ENCODE results near the gene JTB. TPM values are rescaled to one million over a fixed set of nuclear protein-coding genes. Genes with fewer than 3 reads are reported as not detected.

Gene JTB
- total and polyA plus RNA-seq, 9 of the 15 experiments (the other 6 are each of a cell fraction or from before 2014, with no cell fraction given): 24.7 to 308 (median 151) TPM

- TF ChIP-seq BCLAF1 (IDR thresholded peaks at IDR 0.05; ENCODE audit: borderline replicate concordance in 1 of 2, control insufficient read depth in 1 of 2, low read depth in 2 of 2, low read length in 1 of 2) (no peak), ZNF589 (CRISPR knock-in tag; IDR thresholded peaks at IDR 0.05; ENCODE audit: low read depth) (peak; percentile 51; the same call in 1 of the 2 replicates), U2AF1 (optimal IDR thresholded peaks at IDR 0.05; ENCODE audit: low read depth, low read length) (no peak), ESRRA (IDR thresholded peaks at IDR 0.05; ENCODE audit: borderline replicate concordance, low read depth) (no peak), MECOM (CRISPR knock-in tag; IDR thresholded peaks at IDR 0.05) (no peak), MTA2 (IDR thresholded peaks at IDR 0.05; ENCODE audit: low read depth) (no peak), ZNF707 (CRISPR knock-in tag; conservative IDR thresholded peaks at IDR 0.05) (no peak), ZZZ3 (IDR thresholded peaks at IDR 0.05) (no peak), FOSL1 (tag; conservative IDR thresholded peaks at IDR 0.05) (no peak), PTRF (tag; IDR thresholded peaks at IDR 0.05) (no peak), SPI1 (IDR thresholded peaks at IDR 0.05; ENCODE audit: borderline replicate concordance, low read depth, low read length) (no peak), TAF7 (tag; IDR thresholded peaks at IDR 0.05) (no peak), YY1 (IDR thresholded peaks at IDR 0.05; ENCODE audit: borderline replicate concordance in 1 of 3, control insufficient read depth in 1 of 3, extremely low read depth in 1 of 3, insufficient read depth in 3 of 3, insufficient read length in 1 of 3, insufficient replicate concordance in 2 of 3, low read depth in 1 of 3, low read length in 2 of 3) (peak in 1 of 3 experiments; percentile 32), JUN (IDR thresholded peaks at IDR 0.05; ENCODE audit: borderline replicate concordance, low read depth, low read length) (peak; percentile 54; the same call in 1 of the 2 replicates), JUN (CRISPR knock-in tag; IDR thresholded peaks at IDR 0.05; ENCODE audit: borderline replicate concordance) (no peak; the same call in 1 of the 2 replicates), ZNF830 (CRISPR knock-in tag; IDR thresholded peaks at IDR 0.05) (no peak), CCNT2 (IDR thresholded peaks at IDR 0.05; ENCODE audit: borderline replicate concordance, extremely low read depth, insufficient read length, low read depth, low read length) (peak; percentile 53), ZNF507 (tag; conservative IDR thresholded peaks at IDR 0.05) (no peak)
- TF ChIP-seq, protein P1, sequence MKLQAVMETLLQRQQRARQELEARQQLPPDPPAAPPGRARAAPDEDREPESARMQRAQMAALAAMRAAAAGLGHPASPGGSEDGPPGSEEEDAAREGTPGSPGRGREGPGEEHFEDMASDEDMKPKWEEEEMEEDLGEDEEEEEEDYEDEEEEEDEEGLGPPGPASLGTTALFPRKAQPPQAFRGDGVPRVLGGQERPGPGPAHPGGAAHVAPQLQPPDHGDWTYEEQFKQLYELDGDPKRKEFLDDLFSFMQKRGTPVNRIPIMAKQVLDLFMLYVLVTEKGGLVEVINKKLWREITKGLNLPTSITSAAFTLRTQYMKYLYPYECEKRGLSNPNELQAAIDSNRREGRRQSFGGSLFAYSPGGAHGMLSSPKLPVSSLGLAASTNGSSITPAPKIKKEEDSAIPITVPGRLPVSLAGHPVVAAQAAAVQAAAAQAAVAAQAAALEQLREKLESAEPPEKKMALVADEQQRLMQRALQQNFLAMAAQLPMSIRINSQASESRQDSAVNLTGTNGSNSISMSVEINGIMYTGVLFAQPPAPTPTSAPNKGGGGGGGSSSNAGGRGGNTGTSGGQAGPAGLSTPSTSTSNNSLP (IDR thresholded peaks at IDR 0.05; ENCODE audit: borderline replicate concordance, low read depth, low read length): no peak
- TF ChIP-seq, protein P2, sequence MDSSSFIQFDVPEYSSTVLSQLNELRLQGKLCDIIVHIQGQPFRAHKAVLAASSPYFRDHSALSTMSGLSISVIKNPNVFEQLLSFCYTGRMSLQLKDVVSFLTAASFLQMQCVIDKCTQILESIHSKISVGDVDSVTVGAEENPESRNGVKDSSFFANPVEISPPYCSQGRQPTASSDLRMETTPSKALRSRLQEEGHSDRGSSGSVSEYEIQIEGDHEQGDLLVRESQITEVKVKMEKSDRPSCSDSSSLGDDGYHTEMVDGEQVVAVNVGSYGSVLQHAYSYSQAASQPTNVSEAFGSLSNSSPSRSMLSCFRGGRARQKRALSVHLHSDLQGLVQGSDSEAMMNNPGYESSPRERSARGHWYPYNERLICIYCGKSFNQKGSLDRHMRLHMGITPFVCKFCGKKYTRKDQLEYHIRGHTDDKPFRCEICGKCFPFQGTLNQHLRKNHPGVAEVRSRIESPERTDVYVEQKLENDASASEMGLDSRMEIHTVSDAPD (CRISPR knock-in tag; IDR thresholded peaks at IDR 0.05): no peak
These were observed 19.1 kb downstream of the JTB start, which contains the start of gene CRTC2 (continued) for GRCh38 chr1:153958111-153958960.
